A673 (cell line): ENCODE measurements around the gene PBRM1.

Experiments used
- CTCF ChIP-seq: fragments of 300-800, 200-600 bp; sonication (generic); conservative IDR thresholded peaks from 2 replicates; pipeline ENCODE4 v1.5.1; 2017; ENCODE audit warnings: low read depth, mild to moderate bottlenecking, antibody characterized with exemption, low read length, moderate library complexity, mixed read lengths
- EZH2 ChIP-seq: fragments of 200-600 bp; sonication (generic); IDR thresholded peaks from 2 replicates; pipeline ENCODE4 v1.6.1; 2017; ENCODE audit warnings: borderline replicate concordance, low read depth, mild to moderate bottlenecking, mixed read lengths, antibody characterized with exemption, low read length; ENCODE audit not compliant: poor library complexity, severe bottlenecking

GRCh38 chr3:52671676-52672075 lies 14.0 kb downstream of the PBRM1 start:
- TF ChIP-seq CTCF: no peak
- TF ChIP-seq EZH2: no peak
